ENCODE measurements around the gene RRAGD. TPM values are rescaled to one million over a fixed set of nuclear protein-coding genes. Genes with fewer than 3 reads are reported as not detected.

RRAGD gene
- total and polyA plus RNA-seq, 12 donors = 18.1 to 130 (median 115) TPM

DNA sequence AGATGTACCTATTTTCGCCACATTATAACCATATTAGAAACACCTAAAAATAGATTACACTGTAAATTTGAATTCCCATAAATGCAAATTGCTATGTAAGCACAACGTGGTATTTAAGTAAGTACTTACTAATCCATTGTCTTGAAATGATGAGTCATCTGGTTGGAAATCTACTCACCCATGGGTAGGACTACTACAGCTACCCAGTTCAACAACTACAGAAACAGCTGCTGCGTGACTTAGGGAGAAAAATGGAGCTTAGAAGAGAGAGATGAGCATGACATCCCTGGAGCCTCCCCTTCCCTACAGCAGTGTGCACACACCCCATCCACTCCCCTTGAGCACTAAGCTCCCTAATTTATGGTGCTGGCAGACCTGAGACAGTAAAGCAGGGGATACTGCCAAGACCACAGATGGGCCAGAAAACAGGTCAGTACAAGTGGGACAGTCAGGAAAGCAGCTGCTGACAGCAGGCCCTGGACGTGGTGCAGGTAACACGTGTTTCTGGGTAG, 26.9 kb downstream of the RRAGD start:
- peak in 5 of 8 donors; percentile 37 to 48 (median 39) for ATAC-seq
- intact Hi-C loops (cut with DNase I) = no loop called here
- 55 to 65% methylated on average over 5 of the region's 5 CpGs for WGBS, 2 donors
- peaks cover 0 to 5% (median 0%) of the 10 kb centered on the region in 9 donors for H3K36me3 ChIP-seq
- TF ChIP-seq, protein P1, sequence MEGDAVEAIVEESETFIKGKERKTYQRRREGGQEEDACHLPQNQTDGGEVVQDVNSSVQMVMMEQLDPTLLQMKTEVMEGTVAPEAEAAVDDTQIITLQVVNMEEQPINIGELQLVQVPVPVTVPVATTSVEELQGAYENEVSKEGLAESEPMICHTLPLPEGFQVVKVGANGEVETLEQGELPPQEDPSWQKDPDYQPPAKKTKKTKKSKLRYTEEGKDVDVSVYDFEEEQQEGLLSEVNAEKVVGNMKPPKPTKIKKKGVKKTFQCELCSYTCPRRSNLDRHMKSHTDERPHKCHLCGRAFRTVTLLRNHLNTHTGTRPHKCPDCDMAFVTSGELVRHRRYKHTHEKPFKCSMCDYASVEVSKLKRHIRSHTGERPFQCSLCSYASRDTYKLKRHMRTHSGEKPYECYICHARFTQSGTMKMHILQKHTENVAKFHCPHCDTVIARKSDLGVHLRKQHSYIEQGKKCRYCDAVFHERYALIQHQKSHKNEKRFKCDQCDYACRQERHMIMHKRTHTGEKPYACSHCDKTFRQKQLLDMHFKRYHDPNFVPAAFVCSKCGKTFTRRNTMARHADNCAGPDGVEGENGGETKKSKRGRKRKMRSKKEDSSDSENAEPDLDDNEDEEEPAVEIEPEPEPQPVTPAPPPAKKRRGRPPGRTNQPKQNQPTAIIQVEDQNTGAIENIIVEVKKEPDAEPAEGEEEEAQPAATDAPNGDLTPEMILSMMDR (IDR thresholded peaks at IDR 0.05) = no peak
- no peaks in the 10 kb centered on the region for H3K9me3 ChIP-seq
- H3K27ac ChIP-seq = no peak overlapping the region
- peaks cover 0 to 22% (median under 1%) of the 10 kb centered on the region in 9 donors for H3K4me1 ChIP-seq
- H3K4me3 ChIP-seq = no peak overlapping the region
- no peak for DNase-seq
- H3K27me3 ChIP-seq = no peaks in the 10 kb centered on the region

DNA sequence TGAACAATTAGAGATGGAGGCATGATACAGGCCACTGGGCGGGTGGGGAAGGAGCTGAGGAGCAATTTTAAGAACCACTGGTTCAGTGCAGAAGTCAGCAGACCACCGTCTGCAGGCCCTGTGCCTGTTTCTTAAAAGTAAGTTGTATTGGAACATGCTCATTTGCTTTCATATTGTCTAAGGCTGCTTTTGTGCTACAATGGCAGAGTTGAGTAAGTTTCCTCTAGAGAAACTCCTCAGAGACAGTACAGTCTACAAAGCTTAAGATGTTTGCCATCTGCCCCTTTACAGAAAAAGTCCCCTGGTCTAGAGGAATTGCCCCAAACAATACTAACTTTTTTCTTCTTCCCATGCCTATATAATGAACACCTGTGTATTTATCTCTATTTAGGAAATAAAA, 31.0 kb downstream of the RRAGD start:
- intact Hi-C loops (cut with DNase I) = no loop called here
- Histone ChIP-seq H3K4me3 (no peak overlapping the region), H3K27ac (no peak overlapping the region), H3K27me3 (no peaks in the 10 kb centered on the region), H3K36me3 (peaks cover 0 to 15% (median 0%) of the 10 kb centered on the region in 9 donors), H3K4me1 (peaks cover 0 to 34% (median 9%) of the 10 kb centered on the region in 9 donors), H3K9me3 (no peaks in the 10 kb centered on the region)
- ATAC-seq = no peak
- 90 to 94% methylated on average over 2 of the region's 2 CpGs for WGBS, 2 donors
- no peak for DNase-seq
- TF ChIP-seq, protein P1 (IDR thresholded peaks at IDR 0.05) = no peak

DNA sequence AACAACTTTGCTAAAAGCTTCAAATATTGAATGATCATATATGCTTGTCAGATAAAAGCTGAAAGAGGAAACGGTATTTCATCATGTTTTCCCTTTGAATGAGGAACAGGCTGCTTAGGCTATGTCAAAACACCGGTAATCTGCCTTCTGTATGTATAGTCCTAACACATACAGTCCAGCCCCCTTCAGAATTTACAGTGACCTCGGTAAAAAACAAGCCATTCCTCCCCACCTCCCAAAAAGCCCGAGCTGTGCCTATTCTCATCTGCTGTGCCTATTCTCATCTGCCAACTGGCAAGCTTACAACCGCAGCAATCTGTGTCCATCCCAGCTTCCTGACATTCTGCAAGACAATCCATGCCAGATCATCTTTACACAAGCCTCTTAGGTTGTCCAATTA, 32.8 kb downstream of the RRAGD start:
- Histone ChIP-seq H3K27me3 (no peaks in the 10 kb centered on the region), H3K4me3 (no peak overlapping the region), H3K36me3 (peaks cover 0 to 15% (median 0%) of the 10 kb centered on the region in 9 donors), H3K9me3 (no peaks in the 10 kb centered on the region), H3K27ac (peak overlapping the region in 5 of 10 donors; percentile 21 to 56 (median 40)), H3K4me1 (peaks cover 0 to 31% (median 9%) of the 10 kb centered on the region in 9 donors)
- intact Hi-C loops (cut with DNase I) = loop anchor here in 2 of 10 donors (5.0 to 10.0 kb wide), 2 partner anchors 33 to 236 kb away; partner anchors contain the start of gene RRAGD (in 2 of the 2)
- DNase-seq = no peak
- peak in 6 of 8 donors; percentile 21 to 81 (median 50) for ATAC-seq
- TF ChIP-seq, protein P1 (IDR thresholded peaks at IDR 0.05) = no peak
- 35 to 36% methylated on average over 5 of the region's 5 CpGs for WGBS, 2 donors

DNA sequence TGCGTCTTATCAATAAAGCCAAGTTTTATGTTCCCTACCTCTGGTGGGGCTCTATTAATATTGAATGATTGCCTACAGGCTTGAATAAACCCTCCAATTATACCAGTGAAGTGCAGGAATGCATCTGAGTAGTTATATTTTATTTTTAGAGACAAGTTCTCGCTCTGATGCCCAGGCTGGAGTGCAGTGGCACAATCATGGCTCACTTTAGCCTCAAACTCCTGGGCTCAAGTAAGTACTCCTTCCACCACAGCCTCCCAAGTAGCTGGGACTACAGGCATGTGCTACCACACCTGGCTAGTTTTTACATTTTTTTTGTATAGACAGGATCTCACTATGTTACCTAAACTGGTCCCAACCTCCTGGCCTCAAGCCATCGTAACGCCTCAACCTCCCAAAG, 33.4 kb downstream of the RRAGD start:
- TF ChIP-seq, protein P1 (IDR thresholded peaks at IDR 0.05) = no peak
- peak overlapping the region in 4 of 10 donors; percentile 21 to 56 (median 40) for H3K27ac ChIP-seq

More for the DNA sequence above, 33.4 kb downstream of the RRAGD start:
- no peak for DNase-seq
- no peak overlapping the region for H3K4me3 ChIP-seq
- H3K4me1 ChIP-seq = peaks cover 0 to 30% (median 9%) of the 10 kb centered on the region in 9 donors
- H3K27me3 ChIP-seq = no peaks in the 10 kb centered on the region
- ATAC-seq = peak in 4 of 8 donors; percentile 54 to 67 (median 63)
- H3K9me3 ChIP-seq = no peaks in the 10 kb centered on the region
- 84 to 86% methylated on average over 4 of the region's 4 CpGs for WGBS, 2 donors
- H3K36me3 ChIP-seq = peaks cover 0 to 13% (median 0%) of the 10 kb centered on the region in 9 donors
- intact Hi-C loops (cut with DNase I) = loop anchor here in 2 of 10 donors (5.0 to 10.0 kb wide), 2 partner anchors 34 to 236 kb away; partner anchors contain the start of gene RRAGD (in 2 of the 2)
